Colonic mucosa (tissue), 4 donors: ENCODE data around the gene ZNF407. TPM values are rescaled to one million over a fixed set of nuclear protein-coding genes. Genes with fewer than 3 reads are reported as not detected.
"Not testable (repeated sequence)": the region's sequence is repeated elsewhere in the genome, so short reads cannot be mapped to it uniquely, and the experiment has no call there.

Source experiments
- DNase-seq: peaks from one replicate; pipeline ENCODE4 v3.0.0-alpha.2; 2020
- H3K27ac ChIP-seq: fragments of 200-600 bp; one replicate; pipeline ENCODE4 v1.8.0; 2021
- H3K27me3 ChIP-seq: fragments of 200-600 bp; one replicate; pipeline ENCODE4 v1.8.0; 2021
- H3K36me3 ChIP-seq: fragments of 200-600 bp; one replicate; pipeline ENCODE4 v1.8.0; 2021
- H3K4me1 ChIP-seq: fragments of 200-600 bp; one replicate; pipeline ENCODE4 v1.8.0; 2021; ENCODE audit warnings: mild to moderate bottlenecking
- H3K4me3 ChIP-seq: fragments of 200-600 bp; one replicate; pipeline ENCODE4 v1.8.0; 2021
- H3K9ac ChIP-seq, 2 donors: one replicate each; pipeline ENCODE4 v1.7.0; 2013; ENCODE audit warnings: control low read depth in 2 of 2, low read depth in 2 of 2, low read length in 2 of 2
- H3K9me3 ChIP-seq: fragments of 200-600 bp; one replicate; pipeline ENCODE4 v1.8.0; 2021
- CTCF ChIP-seq: fragments of 200-600 bp; IDR thresholded peaks from one replicate; pipeline ENCODE4 v1.8.0; 2022; ENCODE audit warnings: antibody characterized with exemption, mild to moderate bottlenecking
- intact Hi-C: fragments of 100-400 bp; cut with DNase I; formaldehyde crosslinking; loops from one replicate; pipeline ENCODE4 v1.14.1; 2022
- total RNA-seq, 2 donors: library from RNA; stranded (reverse); fragmentation: NEBNext Ultra II Directional in 1 of 2; extraction: Animal tissue kit (Norgen Biotek cat#: 25700) in 1 of 2; gene quantifications; one replicate each; pipeline ENCODE4 v1.2.1, GENCODE V29; 2021
- donor health status: healthy.
- donor health status: DM: no; HTN: no; CAD: no.
- donor health status: DM: no; HTN: no; CAD: no.

ZNF407 gene
- total RNA-seq, 2 donors from 2014 or later: 8.1 to 13.1 TPM

- Histone ChIP-seq H3K27me3 (no peaks in the 10 kb centered on the region), H3K9ac (no peak overlapping the region), H3K36me3 (no peaks in the 10 kb centered on the region), H3K9me3 (no peaks in the 10 kb centered on the region), H3K27ac (no peak overlapping the region), H3K4me3 (no peak overlapping the region), H3K4me1 (no peaks in the 10 kb centered on the region)
- peak; percentile 33 for DNase-seq
- TF ChIP-seq CTCF: peak; percentile 9
- intact Hi-C loops: no loop called here
Observed at GRCh38 chr18:74963820-74964446, 366.3 kb downstream of the ZNF407 start.

GRCh38 chr18:74965682-74966081 is 368.0 kb downstream of the ZNF407 start:
- Histone ChIP-seq H3K4me1 (no peaks in the 10 kb centered on the region), H3K36me3 (no peaks in the 10 kb centered on the region), H3K27ac (no peak overlapping the region), H3K9ac (no peak overlapping the region), H3K4me3 (no peak overlapping the region), H3K27me3 (no peaks in the 10 kb centered on the region), H3K9me3 (no peaks in the 10 kb centered on the region)
- intact Hi-C loops: no loop called here
- DNase-seq: no peak
- no peak for TF ChIP-seq CTCF

- TF ChIP-seq CTCF: no peak
- Histone ChIP-seq H3K4me1 (no peaks in the 10 kb centered on the region), H3K27ac (no peak overlapping the region), H3K4me3 (no peak overlapping the region), H3K36me3 (no peaks in the 10 kb centered on the region), H3K27me3 (no peaks in the 10 kb centered on the region), H3K9me3 (no peaks in the 10 kb centered on the region), H3K9ac (no peak overlapping the region)
- no peak for DNase-seq
- intact Hi-C loops: no loop called here
Observed at GRCh38 chr18:74967438-74967837, 369.8 kb downstream of the ZNF407 start.

GRCh38 chr18:74967979-74968378 is 370.3 kb downstream of the ZNF407 start:
- no peak for DNase-seq
- Histone ChIP-seq H3K27ac (no peak overlapping the region), H3K27me3 (no peaks in the 10 kb centered on the region), H3K4me3 (no peak overlapping the region), H3K9ac (no peak overlapping the region), H3K9me3 (no peaks in the 10 kb centered on the region), H3K36me3 (no peaks in the 10 kb centered on the region), H3K4me1 (no peaks in the 10 kb centered on the region)
- intact Hi-C loops: no loop called here
- TF ChIP-seq CTCF: no peak

GRCh38 chr18:74971358-74971757 is 373.7 kb downstream of the ZNF407 start:
- DNase-seq: peak; percentile 32

GRCh38 chr18:74971776-74972175 is 374.1 kb downstream of the ZNF407 start:
- H3K36me3 ChIP-seq, H3K4me1 ChIP-seq, intact Hi-C loops, H3K27ac ChIP-seq, H3K27me3 ChIP-seq, H3K9ac ChIP-seq, DNase-seq, H3K4me3 ChIP-seq, H3K9me3 ChIP-seq: not testable (repeated sequence)

More at GRCh38 chr18:74971358-74971757, 373.7 kb downstream of the ZNF407 start:
- H3K27me3 ChIP-seq, intact Hi-C loops, H3K36me3 ChIP-seq, H3K27ac ChIP-seq, H3K9me3 ChIP-seq, H3K4me1 ChIP-seq, H3K9ac ChIP-seq, H3K4me3 ChIP-seq: not testable (repeated sequence)
